K562 (cell line): ENCODE results near the gene CNOT2. TPM values are rescaled to one million over a fixed set of nuclear protein-coding genes. Genes with fewer than 3 reads are reported as not detected.

Experiments used
- ADNP ChIP-seq: fragments of 200-800 bp; sonication (Bioruptor generic); IDR thresholded peaks from 2 replicates; pipeline ENCODE4 v1.6.1; 2016; ENCODE audit warnings: missing genetic modification characterization, missing compliant biosample characterization
- ARID1B ChIP-seq: fragments of 450-650 bp; IDR thresholded peaks from 2 replicates; pipeline ENCODE4 v1.6.1; 2016; ENCODE audit warnings: antibody characterized with exemption, mild to moderate bottlenecking, inconsistent platforms
- BHLHE40 ChIP-seq: IDR thresholded peaks from 2 replicates; pipeline ENCODE4 v1.6.1; 2011; ENCODE audit warnings: low read length, improper control_type of control experiment
- DNMT1 ChIP-seq: fragments of 450-650 bp; IDR thresholded peaks from 2 replicates; pipeline ENCODE4 v1.6.1; 2016; ENCODE audit warnings: antibody characterized with exemption, mild to moderate bottlenecking
- ELF2 ChIP-seq: fragments of 250-450 bp; sonication (Bioruptor Pico); IDR thresholded peaks from 2 replicates; pipeline ENCODE4 v1.5.0; 2021; ENCODE audit warnings: mild to moderate bottlenecking
- PHF20 ChIP-seq: fragments of 450-650 bp; IDR thresholded peaks from 2 replicates; pipeline ENCODE4 v1.6.1; 2018; ENCODE audit not compliant: partially characterized antibody
- RBFOX2 ChIP-seq: fragments of 200-400 bp; formaldehyde crosslinking; IDR thresholded peaks from 2 replicates; pipeline ENCODE4 v1.6.1; 2017; ENCODE audit warnings: low read depth, mild to moderate bottlenecking, low read length, moderate library complexity
- RBM25 ChIP-seq: fragments of 200-400 bp; formaldehyde crosslinking; IDR thresholded peaks from 2 replicates; pipeline ENCODE4 v1.6.1; 2018; ENCODE audit warnings: low read length, low read depth, moderate library complexity; ENCODE audit not compliant: severe bottlenecking
- SETDB1 ChIP-seq: IDR thresholded peaks from one replicate; pipeline ENCODE4 v1.6.1; 2012; ENCODE audit warnings: low read length, control low read depth, inconsistent platforms
- TARDBP ChIP-seq: fragments of 450-650 bp; IDR thresholded peaks from 2 replicates; pipeline ENCODE4 v1.6.1; 2016
- TCFL5 ChIP-seq: fragments of 250-450 bp; sonication (Bioruptor Pico); conservative IDR thresholded peaks from 2 replicates; pipeline ENCODE4 v1.6.1; 2021; ENCODE audit warnings: mild to moderate bottlenecking, moderate library complexity, matching md5 sums
- ZNF583 ChIP-seq: fragments of 250-450 bp; sonication (Bioruptor Pico); IDR thresholded peaks from 2 replicates; pipeline ENCODE4 v1.4.0; 2020
- ZNF785 ChIP-seq: fragments of 250-450 bp; sonication (Bioruptor Pico); IDR thresholded peaks from 2 replicates; pipeline ENCODE4 v1.4.0; 2020; ENCODE audit warnings: mild to moderate bottlenecking
- polyA plus RNA-seq, 8 experiments: library from polyadenylated mRNA; depleted of rRNA in 4 of 8; stranded (reverse) in 5 of 8; unstranded in 3 of 8; fragments of >200 nt; fragmentation: Nextera tagmentation in 2 of 8; fragmentation: Illumina TruSeq in 1 of 8; extraction: Ambion mirVana in 2 of 8; extraction: Trizol in 1 of 8; gene quantifications; 2 replicates each; pipeline versions ENCODE4 v1.2.1 to v1.2.3, GENCODE V29; 2011 to 2014; ENCODE audit warnings: inconsistent platforms in 1 of 8, missing spikeins in 1 of 8
- total RNA-seq, 7 experiments: library from RNA; depleted of rRNA in 6 of 7; stranded (reverse); fragments of >200 nt in 6 of 7; fragmentation: Illumina TruSeq in 2 of 7; extraction: Trizol in 2 of 7; gene quantifications; 2 replicates each; pipeline versions ENCODE4 v1.2.1 to v1.2.3, GENCODE V29; 2011 to 2021; ENCODE audit warnings: low replicate concordance in 1 of 7
- TF ChIP-seq, protein P1 (sequence below): fragments of 200-600 bp; sonication (generic); IDR thresholded peaks from one replicate; pipeline ENCODE4 v1.6.1; 2012; ENCODE audit warnings: mild to moderate bottlenecking, low read depth, low read length, inconsistent platforms
- TF ChIP-seq, protein P2 (sequence below): IDR thresholded peaks from 3 replicates; pipeline ENCODE4 v1.6.1; 2011; ENCODE audit warnings: borderline replicate concordance, mild to moderate bottlenecking, moderate library complexity; ENCODE audit not compliant: insufficient read length; ENCODE audit errors: extremely low read depth

CNOT2 gene
- total and polyA plus RNA-seq, 9 of the 15 experiments (the other 6 are each of a cell fraction or from before 2014, with no cell fraction given): 43.6 to 119 (median 84.4) TPM

DNA sequence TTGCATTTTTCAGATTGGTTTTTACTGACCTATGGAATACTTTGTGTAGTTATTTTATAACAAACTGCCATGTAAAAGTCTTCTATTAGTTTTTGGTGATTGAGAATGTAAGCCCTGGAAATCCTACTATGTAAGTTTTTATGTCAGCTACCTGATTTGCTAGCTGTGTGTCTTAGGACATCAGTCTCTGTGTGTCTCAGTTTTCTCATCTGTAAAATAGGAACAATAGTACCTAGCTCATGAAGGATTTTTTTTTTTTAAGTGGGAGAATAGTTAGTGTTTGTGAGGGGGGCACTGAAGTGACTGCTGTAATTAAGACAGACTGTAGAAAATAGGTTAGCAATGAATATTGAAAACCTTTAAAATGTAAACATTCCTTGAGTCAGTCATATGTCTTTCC lies 70.9 kb downstream of the CNOT2 start (continued):
- TF ChIP-seq, protein P1, sequence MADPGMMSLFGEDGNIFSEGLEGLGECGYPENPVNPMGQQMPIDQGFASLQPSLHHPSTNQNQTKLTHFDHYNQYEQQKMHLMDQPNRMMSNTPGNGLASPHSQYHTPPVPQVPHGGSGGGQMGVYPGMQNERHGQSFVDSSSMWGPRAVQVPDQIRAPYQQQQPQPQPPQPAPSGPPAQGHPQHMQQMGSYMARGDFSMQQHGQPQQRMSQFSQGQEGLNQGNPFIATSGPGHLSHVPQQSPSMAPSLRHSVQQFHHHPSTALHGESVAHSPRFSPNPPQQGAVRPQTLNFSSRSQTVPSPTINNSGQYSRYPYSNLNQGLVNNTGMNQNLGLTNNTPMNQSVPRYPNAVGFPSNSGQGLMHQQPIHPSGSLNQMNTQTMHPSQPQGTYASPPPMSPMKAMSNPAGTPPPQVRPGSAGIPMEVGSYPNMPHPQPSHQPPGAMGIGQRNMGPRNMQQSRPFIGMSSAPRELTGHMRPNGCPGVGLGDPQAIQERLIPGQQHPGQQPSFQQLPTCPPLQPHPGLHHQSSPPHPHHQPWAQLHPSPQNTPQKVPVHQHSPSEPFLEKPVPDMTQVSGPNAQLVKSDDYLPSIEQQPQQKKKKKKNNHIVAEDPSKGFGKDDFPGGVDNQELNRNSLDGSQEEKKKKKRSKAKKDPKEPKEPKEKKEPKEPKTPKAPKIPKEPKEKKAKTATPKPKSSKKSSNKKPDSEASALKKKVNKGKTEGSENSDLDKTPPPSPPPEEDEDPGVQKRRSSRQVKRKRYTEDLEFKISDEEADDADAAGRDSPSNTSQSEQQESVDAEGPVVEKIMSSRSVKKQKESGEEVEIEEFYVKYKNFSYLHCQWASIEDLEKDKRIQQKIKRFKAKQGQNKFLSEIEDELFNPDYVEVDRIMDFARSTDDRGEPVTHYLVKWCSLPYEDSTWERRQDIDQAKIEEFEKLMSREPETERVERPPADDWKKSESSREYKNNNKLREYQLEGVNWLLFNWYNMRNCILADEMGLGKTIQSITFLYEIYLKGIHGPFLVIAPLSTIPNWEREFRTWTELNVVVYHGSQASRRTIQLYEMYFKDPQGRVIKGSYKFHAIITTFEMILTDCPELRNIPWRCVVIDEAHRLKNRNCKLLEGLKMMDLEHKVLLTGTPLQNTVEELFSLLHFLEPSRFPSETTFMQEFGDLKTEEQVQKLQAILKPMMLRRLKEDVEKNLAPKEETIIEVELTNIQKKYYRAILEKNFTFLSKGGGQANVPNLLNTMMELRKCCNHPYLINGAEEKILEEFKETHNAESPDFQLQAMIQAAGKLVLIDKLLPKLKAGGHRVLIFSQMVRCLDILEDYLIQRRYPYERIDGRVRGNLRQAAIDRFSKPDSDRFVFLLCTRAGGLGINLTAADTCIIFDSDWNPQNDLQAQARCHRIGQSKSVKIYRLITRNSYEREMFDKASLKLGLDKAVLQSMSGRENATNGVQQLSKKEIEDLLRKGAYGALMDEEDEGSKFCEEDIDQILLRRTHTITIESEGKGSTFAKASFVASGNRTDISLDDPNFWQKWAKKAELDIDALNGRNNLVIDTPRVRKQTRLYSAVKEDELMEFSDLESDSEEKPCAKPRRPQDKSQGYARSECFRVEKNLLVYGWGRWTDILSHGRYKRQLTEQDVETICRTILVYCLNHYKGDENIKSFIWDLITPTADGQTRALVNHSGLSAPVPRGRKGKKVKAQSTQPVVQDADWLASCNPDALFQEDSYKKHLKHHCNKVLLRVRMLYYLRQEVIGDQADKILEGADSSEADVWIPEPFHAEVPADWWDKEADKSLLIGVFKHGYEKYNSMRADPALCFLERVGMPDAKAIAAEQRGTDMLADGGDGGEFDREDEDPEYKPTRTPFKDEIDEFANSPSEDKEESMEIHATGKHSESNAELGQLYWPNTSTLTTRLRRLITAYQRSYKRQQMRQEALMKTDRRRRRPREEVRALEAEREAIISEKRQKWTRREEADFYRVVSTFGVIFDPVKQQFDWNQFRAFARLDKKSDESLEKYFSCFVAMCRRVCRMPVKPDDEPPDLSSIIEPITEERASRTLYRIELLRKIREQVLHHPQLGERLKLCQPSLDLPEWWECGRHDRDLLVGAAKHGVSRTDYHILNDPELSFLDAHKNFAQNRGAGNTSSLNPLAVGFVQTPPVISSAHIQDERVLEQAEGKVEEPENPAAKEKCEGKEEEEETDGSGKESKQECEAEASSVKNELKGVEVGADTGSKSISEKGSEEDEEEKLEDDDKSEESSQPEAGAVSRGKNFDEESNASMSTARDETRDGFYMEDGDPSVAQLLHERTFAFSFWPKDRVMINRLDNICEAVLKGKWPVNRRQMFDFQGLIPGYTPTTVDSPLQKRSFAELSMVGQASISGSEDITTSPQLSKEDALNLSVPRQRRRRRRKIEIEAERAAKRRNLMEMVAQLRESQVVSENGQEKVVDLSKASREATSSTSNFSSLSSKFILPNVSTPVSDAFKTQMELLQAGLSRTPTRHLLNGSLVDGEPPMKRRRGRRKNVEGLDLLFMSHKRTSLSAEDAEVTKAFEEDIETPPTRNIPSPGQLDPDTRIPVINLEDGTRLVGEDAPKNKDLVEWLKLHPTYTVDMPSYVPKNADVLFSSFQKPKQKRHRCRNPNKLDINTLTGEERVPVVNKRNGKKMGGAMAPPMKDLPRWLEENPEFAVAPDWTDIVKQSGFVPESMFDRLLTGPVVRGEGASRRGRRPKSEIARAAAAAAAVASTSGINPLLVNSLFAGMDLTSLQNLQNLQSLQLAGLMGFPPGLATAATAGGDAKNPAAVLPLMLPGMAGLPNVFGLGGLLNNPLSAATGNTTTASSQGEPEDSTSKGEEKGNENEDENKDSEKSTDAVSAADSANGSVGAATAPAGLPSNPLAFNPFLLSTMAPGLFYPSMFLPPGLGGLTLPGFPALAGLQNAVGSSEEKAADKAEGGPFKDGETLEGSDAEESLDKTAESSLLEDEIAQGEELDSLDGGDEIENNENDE: no peak
- TF ChIP-seq BHLHE40 (no peak), ELF2 (no peak), SETDB1 (no peak), RBM25 (peak; percentile 94), RBFOX2 (no peak), TCFL5 (CRISPR knock-in tag) (no peak), TARDBP (no peak), DNMT1 (no peak), ADNP (tag) (peak; percentile 70; the same call in 1 of the 2 replicates), ARID1B (no peak), ZNF583 (CRISPR knock-in tag) (no peak), ZNF785 (CRISPR knock-in tag) (no peak), PHF20 (no peak)
- TF ChIP-seq, protein P2, sequence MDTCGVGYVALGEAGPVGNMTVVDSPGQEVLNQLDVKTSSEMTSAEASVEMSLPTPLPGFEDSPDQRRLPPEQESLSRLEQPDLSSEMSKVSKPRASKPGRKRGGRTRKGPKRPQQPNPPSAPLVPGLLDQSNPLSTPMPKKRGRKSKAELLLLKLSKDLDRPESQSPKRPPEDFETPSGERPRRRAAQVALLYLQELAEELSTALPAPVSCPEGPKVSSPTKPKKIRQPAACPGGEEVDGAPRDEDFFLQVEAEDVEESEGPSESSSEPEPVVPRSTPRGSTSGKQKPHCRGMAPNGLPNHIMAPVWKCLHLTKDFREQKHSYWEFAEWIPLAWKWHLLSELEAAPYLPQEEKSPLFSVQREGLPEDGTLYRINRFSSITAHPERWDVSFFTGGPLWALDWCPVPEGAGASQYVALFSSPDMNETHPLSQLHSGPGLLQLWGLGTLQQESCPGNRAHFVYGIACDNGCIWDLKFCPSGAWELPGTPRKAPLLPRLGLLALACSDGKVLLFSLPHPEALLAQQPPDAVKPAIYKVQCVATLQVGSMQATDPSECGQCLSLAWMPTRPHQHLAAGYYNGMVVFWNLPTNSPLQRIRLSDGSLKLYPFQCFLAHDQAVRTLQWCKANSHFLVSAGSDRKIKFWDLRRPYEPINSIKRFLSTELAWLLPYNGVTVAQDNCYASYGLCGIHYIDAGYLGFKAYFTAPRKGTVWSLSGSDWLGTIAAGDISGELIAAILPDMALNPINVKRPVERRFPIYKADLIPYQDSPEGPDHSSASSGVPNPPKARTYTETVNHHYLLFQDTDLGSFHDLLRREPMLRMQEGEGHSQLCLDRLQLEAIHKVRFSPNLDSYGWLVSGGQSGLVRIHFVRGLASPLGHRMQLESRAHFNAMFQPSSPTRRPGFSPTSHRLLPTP: no peak
